ENCODE data around the gene CAMSAP2.

DNA sequence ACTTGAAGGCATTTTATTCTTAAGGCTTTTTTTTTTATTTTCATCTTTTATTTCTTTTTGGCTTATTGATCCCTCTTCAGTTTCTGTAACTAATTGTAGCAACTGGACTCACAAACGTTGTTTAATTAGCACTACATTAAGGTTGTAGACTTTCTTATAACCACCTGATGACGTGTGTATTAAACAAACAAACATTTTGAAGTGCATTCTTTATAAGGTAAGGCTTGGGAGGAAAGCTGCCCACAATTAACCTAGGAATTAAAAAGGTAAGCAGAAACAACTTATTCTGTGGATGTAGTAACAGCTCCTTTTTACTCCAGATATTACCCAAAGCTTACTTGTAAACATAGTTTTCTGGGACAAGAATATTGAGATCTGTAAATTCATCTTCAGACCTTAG lies 55.0 kb downstream of the CAMSAP2 start:
- TF ChIP-seq, protein P1, sequence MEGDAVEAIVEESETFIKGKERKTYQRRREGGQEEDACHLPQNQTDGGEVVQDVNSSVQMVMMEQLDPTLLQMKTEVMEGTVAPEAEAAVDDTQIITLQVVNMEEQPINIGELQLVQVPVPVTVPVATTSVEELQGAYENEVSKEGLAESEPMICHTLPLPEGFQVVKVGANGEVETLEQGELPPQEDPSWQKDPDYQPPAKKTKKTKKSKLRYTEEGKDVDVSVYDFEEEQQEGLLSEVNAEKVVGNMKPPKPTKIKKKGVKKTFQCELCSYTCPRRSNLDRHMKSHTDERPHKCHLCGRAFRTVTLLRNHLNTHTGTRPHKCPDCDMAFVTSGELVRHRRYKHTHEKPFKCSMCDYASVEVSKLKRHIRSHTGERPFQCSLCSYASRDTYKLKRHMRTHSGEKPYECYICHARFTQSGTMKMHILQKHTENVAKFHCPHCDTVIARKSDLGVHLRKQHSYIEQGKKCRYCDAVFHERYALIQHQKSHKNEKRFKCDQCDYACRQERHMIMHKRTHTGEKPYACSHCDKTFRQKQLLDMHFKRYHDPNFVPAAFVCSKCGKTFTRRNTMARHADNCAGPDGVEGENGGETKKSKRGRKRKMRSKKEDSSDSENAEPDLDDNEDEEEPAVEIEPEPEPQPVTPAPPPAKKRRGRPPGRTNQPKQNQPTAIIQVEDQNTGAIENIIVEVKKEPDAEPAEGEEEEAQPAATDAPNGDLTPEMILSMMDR (tag by site-specific recombination; IDR thresholded peaks at IDR 0.05) = no peak
- TF ChIP-seq YY1 (tag by site-specific recombination; IDR thresholded peaks at IDR 0.05) (no peak), ZNF830 (tag by site-specific recombination; IDR thresholded peaks at IDR 0.05; ENCODE audit: low read depth) (no peak), FEZF1 (tag by site-specific recombination; IDR thresholded peaks at IDR 0.05) (no peak), ZNF274 (IDR thresholded peaks at IDR 0.05; ENCODE audit: low read length) (no peak), ZNF274 (tag by site-specific recombination; IDR thresholded peaks at IDR 0.05; ENCODE audit: borderline replicate concordance) (no peak), ZNF350 (tag by site-specific recombination; IDR thresholded peaks at IDR 0.05) (no peak), ZNF48 (tag by site-specific recombination; IDR thresholded peaks at IDR 0.05) (no peak)
- TF ChIP-seq, protein P2, sequence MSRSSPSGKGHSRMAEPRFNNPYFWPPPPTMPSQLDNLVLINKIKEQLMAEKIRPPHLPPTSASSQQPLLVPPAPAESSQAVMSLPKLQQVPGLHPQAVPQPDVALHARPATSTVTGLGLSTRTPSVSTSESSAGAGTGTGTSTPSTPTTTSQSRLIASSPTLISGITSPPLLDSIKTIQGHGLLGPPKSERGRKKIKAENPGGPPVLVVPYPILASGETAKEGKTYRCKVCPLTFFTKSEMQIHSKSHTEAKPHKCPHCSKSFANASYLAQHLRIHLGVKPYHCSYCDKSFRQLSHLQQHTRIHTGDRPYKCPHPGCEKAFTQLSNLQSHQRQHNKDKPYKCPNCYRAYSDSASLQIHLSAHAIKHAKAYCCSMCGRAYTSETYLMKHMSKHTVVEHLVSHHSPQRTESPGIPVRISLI (tag by site-specific recombination; IDR thresholded peaks at IDR 0.05) = no peak
- TF ChIP-seq, protein P3, sequence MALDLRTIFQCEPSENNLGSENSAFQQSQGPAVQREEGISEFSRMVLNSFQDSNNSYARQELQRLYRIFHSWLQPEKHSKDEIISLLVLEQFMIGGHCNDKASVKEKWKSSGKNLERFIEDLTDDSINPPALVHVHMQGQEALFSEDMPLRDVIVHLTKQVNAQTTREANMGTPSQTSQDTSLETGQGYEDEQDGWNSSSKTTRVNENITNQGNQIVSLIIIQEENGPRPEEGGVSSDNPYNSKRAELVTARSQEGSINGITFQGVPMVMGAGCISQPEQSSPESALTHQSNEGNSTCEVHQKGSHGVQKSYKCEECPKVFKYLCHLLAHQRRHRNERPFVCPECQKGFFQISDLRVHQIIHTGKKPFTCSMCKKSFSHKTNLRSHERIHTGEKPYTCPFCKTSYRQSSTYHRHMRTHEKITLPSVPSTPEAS (tag by site-specific recombination; IDR thresholded peaks at IDR 0.05) = no peak
- TF ChIP-seq, protein P4, sequence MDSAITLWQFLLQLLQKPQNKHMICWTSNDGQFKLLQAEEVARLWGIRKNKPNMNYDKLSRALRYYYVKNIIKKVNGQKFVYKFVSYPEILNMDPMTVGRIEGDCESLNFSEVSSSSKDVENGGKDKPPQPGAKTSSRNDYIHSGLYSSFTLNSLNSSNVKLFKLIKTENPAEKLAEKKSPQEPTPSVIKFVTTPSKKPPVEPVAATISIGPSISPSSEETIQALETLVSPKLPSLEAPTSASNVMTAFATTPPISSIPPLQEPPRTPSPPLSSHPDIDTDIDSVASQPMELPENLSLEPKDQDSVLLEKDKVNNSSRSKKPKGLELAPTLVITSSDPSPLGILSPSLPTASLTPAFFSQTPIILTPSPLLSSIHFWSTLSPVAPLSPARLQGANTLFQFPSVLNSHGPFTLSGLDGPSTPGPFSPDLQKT (IDR thresholded peaks at IDR 0.05; ENCODE audit: borderline replicate concordance, low read depth, low read length) = no peak
